Left ventricle myocardium inferior (tissue), 1 donor: ENCODE results near the gene TRIOBP. TPM values are rescaled to one million over a fixed set of nuclear protein-coding genes. Genes with fewer than 3 reads are reported as not detected.

Source experiments
- DNase-seq: peaks from one replicate; pipeline ENCODE4 v3.0.0-alpha.2; 2020
- H3K27ac ChIP-seq: fragments of 200-600 bp; replicated peaks from 2 replicates; pipeline ENCODE4 v1.8.0; 2021
- H3K27me3 ChIP-seq: fragments of 200-600 bp; 2 replicates; pipeline ENCODE4 v1.8.0; 2021; ENCODE audit warnings: low read depth
- H3K36me3 ChIP-seq: fragments of 200-600 bp; 2 replicates; pipeline ENCODE4 v1.8.0; 2021
- H3K4me1 ChIP-seq: fragments of 200-600 bp; 2 replicates; pipeline ENCODE4 v1.8.0; 2021
- H3K4me3 ChIP-seq: fragments of 200-600 bp; 2 replicates; pipeline ENCODE4 v1.8.0; 2021; ENCODE audit warnings: mild to moderate bottlenecking, moderate library complexity
- H3K9me3 ChIP-seq: fragments of 200-600 bp; replicated peaks from 2 replicates; pipeline ENCODE4 v1.8.0; 2021
- intact Hi-C: fragments of 100-400 bp; cut with micrococcal nuclease; formaldehyde crosslinking; loops from one replicate; pipeline ENCODE4 v1.11.0; 2022
- total RNA-seq: library from RNA; stranded (reverse); fragmentation: NEBNext Ultra II Directional; extraction: Animal tissue kit (Norgen Biotek cat#: 25700); gene quantifications from one replicate; pipeline ENCODE4 v1.2.1, GENCODE V29; 2021
- TF ChIP-seq, protein P1 (sequence below): fragments of 200-600 bp; IDR thresholded peaks from 2 replicates; pipeline ENCODE4 v1.8.0; 2021; ENCODE audit warnings: antibody characterized with exemption, mild to moderate bottlenecking, borderline replicate concordance
- donor health status: DM: no; HTN: yes; CAD: no; lungs with severe emphysema.

The TRIOBP gene
- total RNA-seq, 1 donor from 2014 or later, result 86.5 TPM

- peaks cover 53% of the 10 kb centered on the region for H3K27me3 ChIP-seq
- TF ChIP-seq, protein P1, sequence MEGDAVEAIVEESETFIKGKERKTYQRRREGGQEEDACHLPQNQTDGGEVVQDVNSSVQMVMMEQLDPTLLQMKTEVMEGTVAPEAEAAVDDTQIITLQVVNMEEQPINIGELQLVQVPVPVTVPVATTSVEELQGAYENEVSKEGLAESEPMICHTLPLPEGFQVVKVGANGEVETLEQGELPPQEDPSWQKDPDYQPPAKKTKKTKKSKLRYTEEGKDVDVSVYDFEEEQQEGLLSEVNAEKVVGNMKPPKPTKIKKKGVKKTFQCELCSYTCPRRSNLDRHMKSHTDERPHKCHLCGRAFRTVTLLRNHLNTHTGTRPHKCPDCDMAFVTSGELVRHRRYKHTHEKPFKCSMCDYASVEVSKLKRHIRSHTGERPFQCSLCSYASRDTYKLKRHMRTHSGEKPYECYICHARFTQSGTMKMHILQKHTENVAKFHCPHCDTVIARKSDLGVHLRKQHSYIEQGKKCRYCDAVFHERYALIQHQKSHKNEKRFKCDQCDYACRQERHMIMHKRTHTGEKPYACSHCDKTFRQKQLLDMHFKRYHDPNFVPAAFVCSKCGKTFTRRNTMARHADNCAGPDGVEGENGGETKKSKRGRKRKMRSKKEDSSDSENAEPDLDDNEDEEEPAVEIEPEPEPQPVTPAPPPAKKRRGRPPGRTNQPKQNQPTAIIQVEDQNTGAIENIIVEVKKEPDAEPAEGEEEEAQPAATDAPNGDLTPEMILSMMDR, result no peak
- no peak for DNase-seq
- no peak overlapping the region for H3K27ac ChIP-seq
- no peak overlapping the region for H3K4me3 ChIP-seq
- no peaks in the 10 kb centered on the region for H3K9me3 ChIP-seq
- peaks cover 35% of the 10 kb centered on the region for H3K4me1 ChIP-seq
- intact Hi-C loops, result no loop called here
- no peaks in the 10 kb centered on the region for H3K36me3 ChIP-seq
Measured at GRCh38 chr22:37822079-37822833, 125.4 kb downstream of the TRIOBP start.

DNA sequence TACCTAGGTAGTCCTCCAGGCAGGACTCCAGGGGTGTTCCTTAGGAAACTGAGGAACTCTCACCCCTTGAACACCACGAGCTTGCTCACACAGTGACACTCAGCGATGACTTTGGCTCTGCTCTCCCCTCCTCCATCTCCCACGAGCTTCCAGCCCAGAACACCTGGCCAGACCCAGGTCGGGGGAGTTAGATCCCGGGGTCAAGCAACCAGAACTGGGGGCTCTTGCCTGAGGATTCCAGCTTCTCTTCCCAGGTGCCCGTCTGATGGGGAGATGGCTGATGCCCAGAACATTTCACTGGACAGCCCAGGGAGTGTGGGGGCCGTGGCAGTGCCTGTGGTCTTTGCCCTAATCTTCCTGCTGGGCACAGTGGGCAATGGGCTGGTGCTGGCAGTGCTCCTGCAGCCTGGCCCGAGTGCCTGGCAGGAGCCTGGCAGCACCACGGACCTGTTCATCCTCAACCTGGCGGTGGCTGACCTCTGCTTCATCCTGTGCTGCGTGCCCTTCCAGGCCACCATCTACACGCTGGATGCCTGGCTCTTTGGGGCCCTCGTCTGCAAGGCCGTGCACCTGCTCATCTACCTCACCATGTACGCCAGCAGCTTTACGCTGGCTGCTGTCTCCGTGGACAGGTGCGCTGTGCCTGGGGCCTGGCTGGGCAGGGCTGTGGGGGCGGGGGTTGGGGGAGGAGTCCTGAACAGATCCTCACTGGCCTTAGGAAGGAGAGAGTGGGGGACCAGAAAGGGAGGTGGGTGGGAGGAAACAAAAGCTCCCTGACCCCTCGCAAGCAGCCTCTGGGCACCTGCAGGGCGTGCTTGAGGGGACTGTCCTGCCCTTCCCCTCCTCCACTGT is 126.5 kb downstream of the TRIOBP start, which contains the start of gene GALR3:
Gene GALR3, plus strand, starts transcription at position 249 of the 852 bp plus-strand sequence. Its CDS starts 25 bp downstream, at position 274.
- Histone ChIP-seq H3K9me3 (no peaks in the 10 kb centered on the region), H3K27ac (no peak within 1 kb of the TSS), H3K36me3 (no peaks in the 10 kb centered on the region), H3K4me3 (no peak within 1 kb of the TSS), H3K4me1 (peaks cover 27% of the 10 kb centered on the region), H3K27me3 (peaks cover 53% of the 10 kb centered on the region)
- intact Hi-C loops, result no loop called here
- TF ChIP-seq, protein P1, result no peak
- no peak for DNase-seq

DNA sequence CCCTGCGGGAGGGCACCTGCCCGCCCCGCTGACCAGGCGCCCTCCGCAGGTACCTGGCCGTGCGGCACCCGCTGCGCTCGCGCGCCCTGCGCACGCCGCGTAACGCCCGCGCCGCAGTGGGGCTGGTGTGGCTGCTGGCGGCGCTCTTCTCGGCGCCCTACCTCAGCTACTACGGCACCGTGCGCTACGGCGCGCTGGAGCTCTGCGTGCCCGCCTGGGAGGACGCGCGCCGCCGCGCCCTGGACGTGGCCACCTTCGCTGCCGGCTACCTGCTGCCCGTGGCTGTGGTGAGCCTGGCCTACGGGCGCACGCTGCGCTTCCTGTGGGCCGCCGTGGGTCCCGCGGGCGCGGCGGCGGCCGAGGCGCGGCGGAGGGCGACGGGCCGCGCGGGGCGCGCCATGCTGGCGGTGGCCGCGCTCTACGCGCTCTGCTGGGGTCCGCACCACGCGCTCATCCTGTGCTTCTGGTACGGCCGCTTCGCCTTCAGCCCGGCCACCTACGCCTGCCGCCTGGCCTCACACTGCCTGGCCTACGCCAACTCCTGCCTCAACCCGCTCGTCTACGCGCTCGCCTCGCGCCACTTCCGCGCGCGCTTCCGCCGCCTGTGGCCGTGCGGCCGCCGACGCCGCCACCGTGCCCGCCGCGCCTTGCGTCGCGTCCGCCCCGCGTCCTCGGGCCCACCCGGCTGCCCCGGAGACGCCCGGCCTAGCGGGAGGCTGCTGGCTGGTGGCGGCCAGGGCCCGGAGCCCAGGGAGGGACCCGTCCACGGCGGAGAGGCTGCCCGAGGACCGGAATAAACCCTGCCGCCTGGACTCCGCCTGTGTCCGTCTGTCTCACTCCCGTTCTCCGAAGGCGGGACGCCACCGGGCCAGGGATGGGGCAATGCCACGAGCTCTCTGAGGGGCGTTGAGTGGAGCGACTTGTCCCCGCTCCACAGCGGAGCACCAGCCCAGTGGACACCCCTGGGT is 128.1 kb downstream of the TRIOBP start:
- peak overlapping the region; percentile 52 for H3K4me3 ChIP-seq
- TF ChIP-seq, protein P1, result no peak
- DNase-seq, result no peak
- no peak overlapping the region for H3K27ac ChIP-seq
- peaks cover 48% of the 10 kb centered on the region for H3K27me3 ChIP-seq
- peaks cover 10% of the 10 kb centered on the region for H3K36me3 ChIP-seq
- intact Hi-C loops, result no loop called here
- no peaks in the 10 kb centered on the region for H3K9me3 ChIP-seq
- H3K4me1 ChIP-seq, result peaks cover 19% of the 10 kb centered on the region

Other genes with a start within 250 kb of the TRIOBP start
- 11.8 TPM for gene MFNG, start 210.7 kb upstream of the TRIOBP start, total RNA-seq
- 9.0 TPM for gene CARD10, start 177.6 kb upstream of the TRIOBP start, total RNA-seq
- 17.7 TPM for gene CDC42EP1, start 136.6 kb upstream of the TRIOBP start, total RNA-seq
- not detected for gene LGALS2, start 117.0 kb upstream of the TRIOBP start, total RNA-seq
- gene GGA1, start 88.2 kb upstream of the TRIOBP start, total RNA-seq, result 27.5 TPM
- gene SH3BP1, start 57.4 kb upstream of the TRIOBP start, total RNA-seq, result 2.5 TPM
- 23.9 TPM for gene PDXP, start 38.3 kb upstream of the TRIOBP start, total RNA-seq
- gene LGALS1, start 21.4 kb upstream of the TRIOBP start, total RNA-seq, result 843 TPM
- gene NOL12, start 10.7 kb upstream of the TRIOBP start, total RNA-seq, result 12.8 TPM
- gene GCAT, start 110.9 kb downstream of the TRIOBP start, total RNA-seq, result 42.7 TPM
- gene GALR3, start 126.3 kb downstream of the TRIOBP start, total RNA-seq, result not detected
- gene ANKRD54, start 147.3 kb downstream of the TRIOBP start, total RNA-seq, result 19.4 TPM
- gene EIF3L, start 152.4 kb downstream of the TRIOBP start, total RNA-seq, result 379 TPM
- gene MICALL1, start 209.2 kb downstream of the TRIOBP start, total RNA-seq, result 14.8 TPM